HG03432 (cell line): ENCODE data around the gene UBQLN3.

ENCODE experiments used
- ATAC-seq: cut with Tn5 transposase; IDR thresholded peaks from one replicate; pipeline ENCODE4 v1.9.1; 2021; ENCODE audit warnings: mild to moderate bottlenecking, moderate library complexity; ENCODE audit not compliant: unreplicated experiment

UBQLN3 gene

GRCh38 chr11:5509803-5510202 is at the start of gene UBQLN3:
UBQLN3 (minus strand) TSS chr11:5509957; CDS start chr11:5509558, 399 bp downstream.
- no peak for ATAC-seq

GRCh38 chr11:5557751-5558150 is 48.0 kb upstream of the UBQLN3 start:
- ATAC-seq: no peak

- ATAC-seq: no peak
Observed at GRCh38 chr11:5556596-5557188, 46.9 kb upstream of the UBQLN3 start.

- ATAC-seq: no peak
Observed at GRCh38 chr11:5553343-5553742, 43.6 kb upstream of the UBQLN3 start.

GRCh38 chr11:5550440-5551095 is 40.8 kb upstream of the UBQLN3 start:
- ATAC-seq: peak; percentile 73

- no peak for ATAC-seq
Observed at GRCh38 chr11:5548440-5548839, 38.7 kb upstream of the UBQLN3 start, which contains the start of gene OR52H1. OR52H1 (minus strand) TSS chr11:5548540; CDS start chr11:5545505, 3,035 bp downstream.

GRCh38 chr11:5547982-5548381 is 38.2 kb upstream of the UBQLN3 start:
- ATAC-seq: peak; percentile 65

- ATAC-seq: no peak
Observed at GRCh38 chr11:5546457-5546856, 36.7 kb upstream of the UBQLN3 start.

GRCh38 chr11:5541427-5541826 is 31.7 kb upstream of the UBQLN3 start:
- peak; percentile 70 for ATAC-seq

- ATAC-seq: no peak
Observed at GRCh38 chr11:5536482-5536881, 26.7 kb upstream of the UBQLN3 start.

- ATAC-seq: no peak
Observed at GRCh38 chr11:5534046-5534445, 24.3 kb upstream of the UBQLN3 start.

GRCh38 chr11:5531053-5531831 is 21.5 kb upstream of the UBQLN3 start:
- ATAC-seq: no peak

- no peak for ATAC-seq
Observed at GRCh38 chr11:5528495-5528894, 18.7 kb upstream of the UBQLN3 start.

- no peak for ATAC-seq
Observed at GRCh38 chr11:5527716-5528115, 18.0 kb upstream of the UBQLN3 start.

- no peak for ATAC-seq
Observed at GRCh38 chr11:5524756-5525155, 15.0 kb upstream of the UBQLN3 start.

GRCh38 chr11:5522308-5522707 is 12.6 kb upstream of the UBQLN3 start:
- no peak for ATAC-seq

GRCh38 chr11:5521540-5521939 is 11.8 kb upstream of the UBQLN3 start:
- ATAC-seq: no peak

GRCh38 chr11:5516599-5516998 is 6.8 kb upstream of the UBQLN3 start, which contains the start of gene UBQLNL:
UBQLNL (minus strand) TSS chr11:5516699; CDS start chr11:5516441, 258 bp downstream.
- no peak for ATAC-seq

- ATAC-seq: no peak
Observed at GRCh38 chr11:5514841-5515240, 5.1 kb upstream of the UBQLN3 start.

GRCh38 chr11:5508605-5509004 is 1.2 kb downstream of the UBQLN3 start:
- no peak for ATAC-seq

GRCh38 chr11:5507933-5508305 is 1.8 kb downstream of the UBQLN3 start:
- no peak for ATAC-seq
